ENCODE data around the gene MED13.
"Not testable (repeated sequence)": the region's sequence is repeated elsewhere in the genome, so short reads cannot be mapped to it uniquely, and the experiment has no call there.

Gene MED13

GRCh38 chr17:62057696-62058095 lies 7.4 kb downstream of the MED13 start:
- DNase-seq: no peak

- no peak for DNase-seq
Observed at GRCh38 chr17:62052765-62053338, 12.2 kb downstream of the MED13 start.

DNA sequence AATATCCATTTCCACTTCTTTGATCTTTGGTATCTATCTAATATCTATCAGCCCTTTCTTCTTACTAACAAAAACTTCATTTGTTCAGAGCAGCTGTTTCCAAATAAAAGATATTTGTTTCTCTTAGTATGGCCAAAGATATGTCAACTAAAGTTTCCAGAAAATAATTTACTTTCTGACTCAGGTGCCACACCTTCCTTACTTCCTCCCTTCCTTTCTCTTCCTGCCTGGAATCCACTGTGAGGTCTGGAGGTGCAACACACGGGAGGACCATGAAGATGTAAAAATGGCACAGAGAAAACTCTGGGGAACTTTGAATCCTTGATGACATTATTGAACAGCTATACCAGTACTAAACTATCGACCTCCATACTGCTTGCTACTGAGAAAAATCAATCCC lies 14.0 kb downstream of the MED13 start:
- DNase-seq: no peak

- no peak for DNase-seq
Observed at GRCh38 chr17:62049299-62049698, 15.8 kb downstream of the MED13 start.

DNA sequence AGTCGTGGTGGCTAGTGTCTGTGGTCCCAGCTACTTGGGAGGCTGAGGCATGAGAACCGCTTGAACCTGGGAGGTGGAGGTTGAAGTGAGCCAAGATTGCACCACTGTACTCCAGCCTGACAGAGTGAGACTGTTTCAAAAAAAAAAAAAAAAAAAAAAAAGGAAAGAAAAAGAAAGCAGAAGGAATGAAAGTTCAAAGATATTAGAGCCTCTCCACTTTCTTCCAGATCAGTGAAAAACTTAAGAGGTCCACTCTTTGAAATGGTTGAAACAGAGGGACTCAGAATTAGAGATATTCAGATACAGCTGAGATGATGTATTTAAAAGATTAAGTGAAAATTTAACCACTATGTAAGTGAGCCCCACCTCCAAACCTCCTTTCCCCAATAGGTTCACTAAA lies 16.8 kb downstream of the MED13 start:
- no peak for DNase-seq

GRCh38 chr17:62045517-62045916 lies 19.6 kb downstream of the MED13 start:
- no peak for DNase-seq

- DNase-seq: no peak
Observed at GRCh38 chr17:62045109-62045508, 20.0 kb downstream of the MED13 start.

DNA sequence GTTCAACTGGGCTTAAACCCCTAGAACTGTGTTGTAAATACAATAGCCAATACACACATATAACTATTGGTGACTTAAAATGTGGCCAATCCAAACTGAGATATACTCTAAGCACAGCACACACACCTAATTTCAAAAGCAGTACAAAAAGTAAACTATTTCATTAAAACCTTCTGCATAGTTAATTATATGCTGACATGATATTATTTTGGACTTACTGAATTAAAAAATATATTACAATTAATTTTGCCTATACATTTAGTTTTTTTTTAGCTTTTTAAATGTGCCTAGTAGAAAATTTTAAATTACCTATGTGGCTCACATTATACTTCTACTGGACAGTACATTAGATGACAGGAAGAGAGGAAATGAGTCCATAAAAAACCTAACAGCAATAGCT lies 21.5 kb downstream of the MED13 start:
- DNase-seq: no peak

GRCh38 chr17:62043140-62043539 lies 21.9 kb downstream of the MED13 start:
- no peak for DNase-seq

- DNase-seq: no peak
Observed at GRCh38 chr17:62038248-62038647, 26.8 kb downstream of the MED13 start.

GRCh38 chr17:62033317-62033716 lies 31.8 kb downstream of the MED13 start:
- DNase-seq: no peak

- DNase-seq: no peak
Observed at GRCh38 chr17:62032480-62032879, 32.6 kb downstream of the MED13 start.

DNA sequence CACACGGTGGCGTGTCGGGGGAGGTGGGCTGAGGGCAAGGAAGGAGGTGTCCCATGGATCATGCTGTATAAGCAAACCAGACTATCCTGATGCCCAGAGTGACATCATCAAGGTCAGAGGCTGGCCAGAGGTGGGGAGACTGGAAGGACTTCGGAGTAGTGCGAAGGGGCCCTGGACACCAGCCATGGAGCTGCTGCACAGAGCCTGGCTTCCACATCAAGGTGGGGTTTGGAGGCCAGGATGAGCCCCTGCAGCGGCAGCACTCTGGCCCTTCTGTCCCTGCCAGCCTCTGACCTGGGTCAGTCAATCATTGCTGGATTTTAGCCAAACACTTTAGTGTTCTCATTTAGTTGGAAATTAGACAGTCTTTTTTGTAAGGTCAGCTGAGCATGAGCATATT lies 34.8 kb downstream of the MED13 start:
- DNase-seq: no peak

DNA sequence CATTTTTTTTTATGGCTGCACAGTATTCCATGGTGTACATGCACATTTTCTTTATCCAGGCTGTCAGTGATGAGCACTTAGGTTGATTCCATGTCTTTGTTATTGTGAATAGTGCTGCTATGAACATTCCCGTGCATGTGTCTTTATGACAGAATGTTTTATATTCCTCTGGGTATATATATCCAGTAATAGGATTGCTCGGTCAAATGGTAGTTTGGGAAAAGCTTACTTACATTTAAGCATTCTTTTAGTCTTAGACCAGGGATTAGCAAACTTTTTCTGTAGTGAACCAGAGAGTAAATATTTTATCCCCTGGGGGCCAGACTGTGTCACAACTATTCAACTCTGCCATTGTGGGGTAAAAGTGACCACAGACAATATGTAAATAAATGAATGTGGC lies 40.2 kb downstream of the MED13 start:
- DNase-seq: no peak

DNA sequence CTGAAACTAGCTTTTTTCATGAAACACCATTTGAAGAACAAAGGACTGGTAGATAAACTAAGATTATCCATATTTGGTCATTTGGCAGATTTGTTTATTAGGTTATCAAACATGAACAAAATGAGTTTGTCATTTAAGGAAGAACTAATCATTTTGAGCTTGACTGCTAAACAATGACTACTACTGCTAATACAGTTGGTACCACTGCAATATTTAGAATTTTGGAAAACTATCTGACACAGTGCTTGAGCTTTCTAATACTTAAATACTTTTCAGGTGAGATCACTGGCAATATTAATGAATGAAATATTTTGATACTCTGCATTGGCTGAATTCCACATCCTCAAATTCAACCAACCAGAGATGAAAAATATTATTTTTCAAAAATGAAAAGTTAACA lies 47.2 kb downstream of the MED13 start:
- DNase-seq: no peak

- no peak for DNase-seq
Observed at GRCh38 chr17:62017496-62017895, 47.6 kb downstream of the MED13 start.

DNA sequence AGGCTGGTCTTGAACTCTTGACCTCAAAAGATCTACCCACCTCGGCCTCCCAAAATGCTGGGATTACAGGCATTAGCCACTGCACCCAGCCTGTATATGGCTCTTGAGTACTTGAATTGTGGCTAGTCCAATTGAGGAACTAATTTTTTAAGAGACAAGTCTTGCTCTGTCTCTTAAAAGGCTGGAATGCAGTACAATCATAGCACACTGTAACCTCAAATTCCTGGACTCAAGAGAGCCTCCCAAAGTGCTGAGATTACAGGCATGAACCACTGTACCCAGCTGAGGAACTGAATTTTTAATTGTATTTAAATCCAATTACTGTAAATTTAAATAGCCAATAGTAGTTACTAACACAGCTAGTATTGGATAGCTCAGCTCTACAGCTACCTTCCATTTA lies 50.6 kb downstream of the MED13 start:
- DNase-seq: no peak

- DNase-seq: no peak
Observed at GRCh38 chr17:62009220-62009619, 55.9 kb downstream of the MED13 start.

- no peak for DNase-seq
Observed at GRCh38 chr17:62008294-62008693, 56.8 kb downstream of the MED13 start.

DNA sequence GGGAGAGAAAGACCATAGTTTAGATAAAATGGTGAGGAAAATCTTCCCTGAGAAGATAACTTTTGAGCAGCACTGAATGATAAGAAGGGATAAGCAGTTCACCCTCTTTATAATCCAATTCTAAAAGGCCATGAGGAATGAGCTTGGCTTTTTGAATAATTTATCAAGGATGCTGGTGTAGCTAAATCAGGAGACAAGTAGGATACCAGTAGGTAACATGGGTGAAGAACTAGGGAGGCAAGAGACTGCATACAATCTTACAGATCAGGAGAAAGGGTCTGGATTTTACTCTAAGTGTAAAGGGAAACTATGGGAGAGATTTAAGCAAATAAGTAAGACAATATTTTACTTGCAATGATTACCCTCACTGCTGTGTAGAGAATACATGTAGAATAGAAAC lies 60.7 kb downstream of the MED13 start:
- DNase-seq: no peak

GRCh38 chr17:62003141-62003540 lies 61.9 kb downstream of the MED13 start:
- DNase-seq: not testable (repeated sequence)

- no peak for DNase-seq
Observed at GRCh38 chr17:62001105-62001504, 64.0 kb downstream of the MED13 start.

GRCh38 chr17:62000186-62000585 lies 64.9 kb downstream of the MED13 start:
- DNase-seq: no peak

DNA sequence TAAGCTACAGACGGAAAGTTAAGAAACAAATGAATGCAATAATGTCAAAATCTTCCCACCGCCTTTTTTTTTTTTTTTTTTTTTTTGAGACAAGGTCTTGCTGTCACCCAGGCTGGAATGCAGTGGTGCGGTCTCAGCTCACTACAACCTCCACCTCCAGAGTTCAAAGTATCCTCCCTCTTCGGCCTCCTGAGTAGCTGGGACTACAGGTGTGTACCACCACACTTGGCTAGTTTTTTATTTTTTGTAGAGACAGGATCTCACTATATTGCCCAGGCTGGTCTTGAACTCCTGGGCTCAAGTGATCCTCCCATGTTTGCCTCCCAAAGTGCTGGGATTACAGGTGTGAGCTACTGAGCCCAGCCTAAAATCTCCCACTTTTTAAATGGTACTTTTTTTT lies 66.5 kb downstream of the MED13 start:
- not testable (repeated sequence) for DNase-seq

DNA sequence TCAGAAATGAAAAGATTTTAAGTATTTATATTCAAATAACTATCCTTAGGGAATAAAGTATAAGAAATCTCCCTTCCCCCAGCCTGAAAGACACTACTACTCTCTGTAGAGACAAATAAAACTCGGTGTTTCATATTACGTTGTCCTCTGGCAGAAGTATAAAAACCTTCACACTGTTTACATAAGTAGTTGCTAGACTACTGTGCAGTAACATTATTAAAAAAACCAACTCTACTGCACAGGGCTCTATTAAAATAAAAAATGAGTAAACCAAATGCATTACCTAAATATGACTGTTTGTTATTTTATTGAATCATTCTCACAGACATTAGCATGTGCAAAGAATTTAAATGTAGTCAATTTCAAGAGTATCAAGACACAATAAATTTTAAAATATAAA lies 67.4 kb downstream of the MED13 start:
- DNase-seq: no peak

Data from NCI-H187 treated with DMSO at 0.1 percent for 48 hours (cell line).